HEK293 (cell line): ENCODE results near the gene GNL3.

Experiments
- CTCF ChIA-PET: fragments of 350-600 bp; formaldehyde crosslinking; extraction: SDS; loops from one replicate; lab custom pipeline; 2021; ENCODE audit warnings: antibody characterized with exemption; lab: Yijun Ruan, JAX
- POLR2A ChIA-PET: fragments of 300-600 bp; formaldehyde crosslinking; extraction: SDS; loops from one replicate; lab custom pipeline; 2020; ENCODE audit warnings: antibody characterized with exemption, inconsistent platforms; lab: Yijun Ruan, JAX
- H3K27ac ChIP-seq: fragments of 200-500 bp; sonication (Bioruptor generic); 2 replicates; pipeline ENCODE4 v1.5.1; 2014; ENCODE audit warnings: low read depth, low read length, control low read depth, inconsistent platforms; ENCODE audit errors: extremely low read depth
- H3K36me3 ChIP-seq, 2 experiments: fragments of 200-500 bp in 1 of 2; sonication (Bioruptor generic) in 1 of 2; 1 replicate in 1 of 2; 2 replicates in 1 of 2; pipeline ENCODE4 v1.5.1; 2014 to 2017; ENCODE audit warnings: inconsistent platforms in 2 of 2, low read length in 2 of 2; ENCODE audit not compliant: control insufficient read depth in 2 of 2, insufficient read depth in 1 of 2
- H3K4me1 ChIP-seq: fragments of 200-500 bp; sonication (Bioruptor generic); 2 replicates; pipeline ENCODE4 v1.5.1; 2014; ENCODE audit warnings: mild to moderate bottlenecking, low read length, inconsistent platforms; ENCODE audit not compliant: control insufficient read depth, insufficient read depth
- H3K4me3 ChIP-seq: 2 replicates; pipeline ENCODE4 v1.5.1; 2011; ENCODE audit warnings: low read depth, mild to moderate bottlenecking, control low read depth, low read length, moderate library complexity
- H3K9me3 ChIP-seq: fragments of 200-500 bp; sonication (Bioruptor generic); 2 replicates; pipeline ENCODE4 v1.5.1; 2014; ENCODE audit warnings: low read depth, low read length, inconsistent platforms; ENCODE audit not compliant: control insufficient read depth, insufficient read depth
- CTCF ChIP-seq: fragments of 450-650 bp; formaldehyde crosslinking; IDR thresholded peaks from 2 replicates; pipeline ENCODE4 v1.5.1; 2016; ENCODE audit warnings: missing biosample characterization, missing genetic modification characterization
- PRDM6 ChIP-seq: fragments of 450-650 bp; formaldehyde crosslinking; IDR thresholded peaks from 2 replicates; pipeline ENCODE4 v1.5.1; 2017; ENCODE audit warnings: missing biosample characterization, missing genetic modification characterization
- WT1 ChIP-seq: fragments of 450-650 bp; formaldehyde crosslinking; IDR thresholded peaks from 2 replicates; pipeline ENCODE4 v1.5.1; 2016; ENCODE audit warnings: missing biosample characterization, missing genetic modification characterization
- ZBTB48 ChIP-seq: fragments of 450-650 bp; formaldehyde crosslinking; IDR thresholded peaks from 2 replicates; pipeline ENCODE4 v1.5.1; 2016; ENCODE audit warnings: missing biosample characterization, missing genetic modification characterization
- ZBTB7A ChIP-seq: fragments of 450-650 bp; formaldehyde crosslinking; IDR thresholded peaks from 2 replicates; pipeline ENCODE4 v1.5.1; 2016; ENCODE audit warnings: low read depth, missing biosample characterization, missing genetic modification characterization
- ZNF2 ChIP-seq: fragments of 450-650 bp; formaldehyde crosslinking; IDR thresholded peaks from 2 replicates; pipeline ENCODE4 v1.5.1; 2016; ENCODE audit warnings: missing biosample characterization, missing genetic modification characterization
- ZNF26 ChIP-seq: fragments of 450-650 bp; formaldehyde crosslinking; IDR thresholded peaks from 2 replicates; pipeline ENCODE4 v1.5.1; 2016; ENCODE audit warnings: missing biosample characterization, missing genetic modification characterization
- ZNF266 ChIP-seq: fragments of 450-650 bp; formaldehyde crosslinking; IDR thresholded peaks from 2 replicates; pipeline ENCODE4 v1.5.1; 2016; ENCODE audit warnings: missing biosample characterization, missing genetic modification characterization, low read depth
- ZNF280C ChIP-seq: fragments of 450-650 bp; formaldehyde crosslinking; IDR thresholded peaks from 2 replicates; pipeline ENCODE4 v1.5.1; 2016; ENCODE audit warnings: missing biosample characterization, missing genetic modification characterization
- ZNF362 ChIP-seq: fragments of 450-650 bp; formaldehyde crosslinking; IDR thresholded peaks from 2 replicates; pipeline ENCODE4 v1.5.1; 2016; ENCODE audit warnings: missing biosample characterization, missing genetic modification characterization
- ZNF398 ChIP-seq: fragments of 450-650 bp; formaldehyde crosslinking; IDR thresholded peaks from 2 replicates; pipeline ENCODE4 v1.5.1; 2017; ENCODE audit warnings: missing biosample characterization, missing genetic modification characterization
- ZNF521 ChIP-seq: fragments of 450-650 bp; formaldehyde crosslinking; IDR thresholded peaks from 2 replicates; pipeline ENCODE4 v1.5.1; 2017; ENCODE audit warnings: missing biosample characterization, mild to moderate bottlenecking, missing genetic modification characterization
- ZNF560 ChIP-seq: fragments of 450-650 bp; formaldehyde crosslinking; IDR thresholded peaks from 2 replicates; pipeline ENCODE4 v1.5.1; 2017; ENCODE audit warnings: missing biosample characterization, missing genetic modification characterization, borderline replicate concordance
- ZNF600 ChIP-seq: fragments of 450-650 bp; formaldehyde crosslinking; IDR thresholded peaks from 2 replicates; pipeline ENCODE4 v1.5.1; 2016; ENCODE audit warnings: missing biosample characterization, missing genetic modification characterization
- ZNF639 ChIP-seq: fragments of 450-650 bp; formaldehyde crosslinking; IDR thresholded peaks from 2 replicates; pipeline ENCODE4 v1.5.1; 2016; ENCODE audit warnings: missing biosample characterization, missing genetic modification characterization
- ZNF654 ChIP-seq: fragments of 450-650 bp; formaldehyde crosslinking; IDR thresholded peaks from 2 replicates; pipeline ENCODE4 v1.5.1; 2016; ENCODE audit warnings: low read depth, missing biosample characterization, missing genetic modification characterization
- ZNF658 ChIP-seq: fragments of 450-650 bp; formaldehyde crosslinking; IDR thresholded peaks from 2 replicates; pipeline ENCODE4; 2016; ENCODE audit warnings: missing biosample characterization, missing genetic modification characterization
- ZSCAN16 ChIP-seq: fragments of 450-650 bp; formaldehyde crosslinking; IDR thresholded peaks from 2 replicates; pipeline ENCODE4 v1.5.1; 2016; ENCODE audit warnings: missing biosample characterization, missing genetic modification characterization

The GNL3 gene

GRCh38 chr3:52739730-52740129, 53.9 kb downstream of the GNL3 start:
- Histone ChIP-seq H3K27ac (no peak overlapping the region), H3K4me3 (no peak overlapping the region), H3K9me3 (no peaks in the 10 kb centered on the region), H3K4me1 (no peaks in the 10 kb centered on the region), H3K36me3 (peaks cover 44 to 89% of the 10 kb centered on the region in 2 experiments)
- POLR2A ChIA-PET = no interaction called here
- no peak for TF ChIP-seq ZNF560
- no peak for TF ChIP-seq CTCF (tag by site-specific recombination)
- TF ChIP-seq ZNF398 = no peak
- CTCF ChIA-PET = interaction anchor here (0.9 kb wide), 1 partner anchor 9 kb away, joined by 3 read pairs; no protein-coding TSS in a partner anchor

- H3K4me1 ChIP-seq = no peaks in the 10 kb centered on the region
- no peak overlapping the region for H3K4me3 ChIP-seq
- peaks cover 54 to 89% of the 10 kb centered on the region in 2 experiments for H3K36me3 ChIP-seq
- POLR2A ChIA-PET = no interaction called here
- H3K27ac ChIP-seq = no peak overlapping the region
- CTCF ChIA-PET = interaction anchor here (0.6 kb wide), 2 partner anchors 59 to 337 kb away, joined by 3 read pairs; no protein-coding TSS in a partner anchor
- TF ChIP-seq ZBTB48 (tag by site-specific recombination) = no peak
- no peak for TF ChIP-seq ZNF266 (tag by site-specific recombination)
- no peak for TF ChIP-seq ZNF2
- no peak for TF ChIP-seq PRDM6
- no peak for TF ChIP-seq ZSCAN16 (tag by site-specific recombination)
- peak; percentile 43 for TF ChIP-seq ZNF654 (tag by site-specific recombination)
- TF ChIP-seq ZNF600 = no peak
- TF ChIP-seq, all 188 proteins: peak for 1
- H3K9me3 ChIP-seq = no peaks in the 10 kb centered on the region
These were observed 56.7 kb downstream of the GNL3 start for GRCh38 chr3:52742418-52743041.

- POLR2A ChIA-PET = no interaction called here
- H3K36me3 ChIP-seq = peaks cover 60 to 88% of the 10 kb centered on the region in 2 experiments
- CTCF ChIA-PET = interaction anchor here (1.0 kb wide), 1 partner anchor 78 kb away, joined by 4 read pairs; no protein-coding TSS in a partner anchor
- no peak overlapping the region for H3K4me3 ChIP-seq
- no peaks in the 10 kb centered on the region for H3K9me3 ChIP-seq
- TF ChIP-seq ZNF26 (tag by site-specific recombination) = no peak
- TF ChIP-seq ZNF362 (tag by site-specific recombination) = no peak
- TF ChIP-seq ZNF658 (tag by site-specific recombination) = no peak
- TF ChIP-seq ZNF521 (tag by site-specific recombination) = no peak
- TF ChIP-seq WT1 (tag by site-specific recombination) = no peak
- TF ChIP-seq ZNF639 (tag by site-specific recombination) = no peak
- no peak for TF ChIP-seq ZBTB7A
- TF ChIP-seq ZNF280C = no peak
- H3K4me1 ChIP-seq = no peaks in the 10 kb centered on the region
- H3K27ac ChIP-seq = no peak overlapping the region
These were observed 57.3 kb downstream of the GNL3 start for GRCh38 chr3:52743152-52743551.
